Rectal smooth muscle tissue (tissue), 1 donor: ENCODE results near the gene RBM15B.
"Not testable (repeated sequence)": the region's sequence is repeated elsewhere in the genome, so short reads cannot be mapped to it uniquely, and the experiment has no call there.

ENCODE experiments used
- H3K27ac ChIP-seq: one replicate; pipeline ENCODE4 v1.7.0; 2013; ENCODE audit warnings: low read depth, low read length, inconsistent platforms
- H3K27me3 ChIP-seq: one replicate; pipeline ENCODE4 v1.7.0; 2013; ENCODE audit warnings: low read length; ENCODE audit not compliant: control insufficient read depth, insufficient read depth
- H3K36me3 ChIP-seq: one replicate; pipeline ENCODE4 v1.7.0; 2013; ENCODE audit warnings: low read length; ENCODE audit not compliant: control insufficient read depth, insufficient read depth
- H3K4me1 ChIP-seq: one replicate; pipeline ENCODE4 v1.7.0; 2013; ENCODE audit warnings: low read length; ENCODE audit not compliant: control insufficient read depth, insufficient read depth
- H3K4me3 ChIP-seq: one replicate; pipeline ENCODE4 v1.7.0; 2013; ENCODE audit warnings: low read length
- H3K9ac ChIP-seq: one replicate; pipeline ENCODE4 v1.7.0; 2013; ENCODE audit warnings: low read length

RBM15B gene

DNA sequence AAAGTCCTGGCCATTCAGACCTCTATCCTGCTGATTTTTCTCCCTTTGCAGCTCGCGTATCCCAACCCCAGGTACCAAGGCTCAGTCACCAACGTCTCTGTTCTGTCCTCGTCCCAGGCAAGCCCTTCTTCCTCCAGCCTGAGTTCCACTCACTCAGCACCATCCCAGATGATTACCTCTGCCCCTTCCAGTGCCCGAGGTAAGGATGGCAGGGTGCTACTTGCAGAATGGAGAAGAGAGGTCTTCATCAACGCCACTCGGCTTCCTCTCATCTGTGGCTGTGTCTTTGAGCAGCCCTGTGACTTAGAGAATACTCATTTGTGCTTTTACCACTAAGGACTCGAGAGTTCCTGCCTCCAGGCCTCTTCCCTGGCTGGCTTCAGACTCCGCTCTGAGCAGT lies 28.6 kb upstream of the RBM15B start:
- Histone ChIP-seq H3K36me3 (no peaks in the 10 kb centered on the region), H3K9ac (no peak overlapping the region), H3K27me3 (no peaks in the 10 kb centered on the region), H3K4me1 (no peaks in the 10 kb centered on the region), H3K4me3 (no peak overlapping the region), H3K27ac (no peak overlapping the region)

DNA sequence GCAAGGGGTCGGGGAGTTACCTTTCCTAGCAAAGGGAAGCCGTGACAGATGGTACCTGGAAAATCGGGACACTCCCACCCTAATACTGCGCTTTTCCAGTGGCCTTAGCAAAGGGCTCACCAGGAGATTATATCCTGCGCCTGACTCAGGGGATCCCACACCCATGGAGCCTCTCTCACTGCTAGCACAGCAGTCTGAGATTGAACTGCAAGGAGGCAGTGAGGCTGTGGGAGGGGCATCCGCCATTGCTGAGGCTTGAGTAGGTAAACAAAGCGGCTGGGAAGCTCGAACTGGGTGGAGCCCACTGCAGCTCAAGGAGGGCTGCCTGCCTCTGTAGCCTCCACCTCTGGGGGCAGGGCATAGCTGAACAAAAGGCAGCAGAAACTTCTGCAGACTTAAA lies 22.8 kb upstream of the RBM15B start:
- not testable (repeated sequence) for H3K9ac ChIP-seq, H3K27me3 ChIP-seq, H3K36me3 ChIP-seq, H3K4me1 ChIP-seq, H3K27ac ChIP-seq, H3K4me3 ChIP-seq

DNA sequence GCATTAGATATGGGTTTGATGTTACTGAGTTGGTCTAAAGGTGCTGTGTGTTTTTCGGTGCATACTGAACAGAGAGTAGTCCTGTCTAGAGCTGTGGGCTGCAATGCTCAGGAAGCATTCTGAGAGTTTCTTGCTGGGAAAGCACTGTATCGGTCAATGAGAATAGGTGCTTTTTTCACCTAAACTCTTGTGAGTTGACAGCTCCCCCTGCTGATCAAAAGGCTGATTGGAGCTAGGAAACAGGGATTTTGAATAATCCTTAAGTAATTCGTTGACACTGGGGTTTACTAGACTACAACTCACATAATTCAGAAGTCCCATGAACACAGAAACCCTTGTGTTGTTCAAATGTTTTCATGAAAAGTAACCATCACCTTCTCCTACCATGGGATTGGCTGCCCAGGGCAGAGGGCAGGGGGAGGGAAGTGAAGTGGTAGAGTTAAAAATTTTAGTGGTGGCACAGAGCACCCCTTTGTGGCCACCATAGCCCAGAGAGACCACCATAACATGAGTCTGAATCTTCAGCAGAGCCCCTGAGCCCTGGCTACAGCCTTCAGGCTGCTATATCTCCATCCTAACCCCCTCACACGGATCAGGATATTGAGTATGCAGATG lies 19.0 kb upstream of the RBM15B start:
- Histone ChIP-seq H3K9ac (no peak overlapping the region), H3K4me3 (no peak overlapping the region), H3K27me3 (no peaks in the 10 kb centered on the region), H3K27ac (no peak overlapping the region), H3K36me3 (no peaks in the 10 kb centered on the region), H3K4me1 (no peaks in the 10 kb centered on the region)

DNA sequence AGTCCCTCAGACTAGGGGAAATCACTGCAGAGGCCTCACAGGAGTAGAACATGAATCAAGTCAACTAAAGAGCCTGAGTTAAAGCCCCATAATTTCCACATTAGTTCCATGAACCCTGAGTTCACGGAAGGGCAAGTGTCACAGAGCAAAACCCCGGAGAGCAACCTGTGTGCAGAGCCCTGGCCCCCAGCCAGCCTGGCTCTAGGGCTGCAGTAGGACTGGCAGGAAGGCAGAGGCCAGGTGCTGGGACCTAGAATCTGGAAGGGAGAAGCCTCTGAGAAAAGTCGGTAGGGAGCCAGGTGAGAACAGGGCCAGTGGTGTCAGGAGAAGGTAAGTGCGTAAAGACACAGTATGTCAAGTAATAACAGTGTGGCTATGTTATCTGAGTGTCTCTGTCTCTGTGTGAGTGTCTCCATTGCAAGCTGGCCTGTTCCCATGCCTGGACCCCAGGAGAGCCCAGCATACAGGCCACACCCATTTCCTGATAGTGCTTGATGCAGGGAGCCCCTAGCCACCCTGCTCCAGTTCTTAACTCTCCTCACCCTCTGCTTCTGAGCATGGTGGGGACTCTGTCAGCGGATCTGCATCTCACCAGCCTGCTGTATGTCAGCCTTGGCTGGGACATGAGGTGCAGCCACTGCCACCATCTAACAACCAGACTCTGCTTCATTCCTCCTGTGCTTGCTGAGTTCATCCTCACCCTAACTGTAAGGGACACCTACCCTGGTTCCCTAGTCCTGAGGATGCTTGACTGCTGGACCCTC lies 17.2 kb upstream of the RBM15B start:
- H3K27ac ChIP-seq: no peak overlapping the region

DNA sequence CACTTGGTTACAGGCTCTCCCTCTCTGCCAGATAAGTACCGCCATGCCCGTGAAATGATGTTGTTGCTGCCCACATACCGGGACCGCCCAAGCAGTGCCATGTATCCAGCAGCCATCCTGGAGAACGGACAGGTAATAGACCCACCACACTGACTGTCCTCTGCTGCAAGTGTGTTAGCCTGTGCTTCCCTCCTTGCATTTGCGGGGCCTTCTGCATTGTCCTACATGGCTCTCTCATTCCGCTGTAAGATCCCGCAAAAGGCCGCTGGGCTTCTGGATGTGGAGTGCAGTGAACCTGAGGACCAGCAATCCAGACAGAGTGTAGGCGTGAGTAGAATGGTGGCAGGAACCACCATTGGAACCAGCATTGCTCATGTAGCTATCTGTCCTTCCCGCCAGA lies 16.6 kb upstream of the RBM15B start:
- Histone ChIP-seq H3K4me3 (no peak overlapping the region), H3K27me3 (no peaks in the 10 kb centered on the region), H3K27ac (no peak overlapping the region), H3K36me3 (no peaks in the 10 kb centered on the region), H3K4me1 (no peaks in the 10 kb centered on the region), H3K9ac (no peak overlapping the region)

More for the DNA sequence above, 17.2 kb upstream of the RBM15B start:
- Histone ChIP-seq H3K4me3 (no peak overlapping the region), H3K4me1 (no peaks in the 10 kb centered on the region), H3K9ac (no peak overlapping the region), H3K36me3 (no peaks in the 10 kb centered on the region), H3K27me3 (no peaks in the 10 kb centered on the region)

DNA sequence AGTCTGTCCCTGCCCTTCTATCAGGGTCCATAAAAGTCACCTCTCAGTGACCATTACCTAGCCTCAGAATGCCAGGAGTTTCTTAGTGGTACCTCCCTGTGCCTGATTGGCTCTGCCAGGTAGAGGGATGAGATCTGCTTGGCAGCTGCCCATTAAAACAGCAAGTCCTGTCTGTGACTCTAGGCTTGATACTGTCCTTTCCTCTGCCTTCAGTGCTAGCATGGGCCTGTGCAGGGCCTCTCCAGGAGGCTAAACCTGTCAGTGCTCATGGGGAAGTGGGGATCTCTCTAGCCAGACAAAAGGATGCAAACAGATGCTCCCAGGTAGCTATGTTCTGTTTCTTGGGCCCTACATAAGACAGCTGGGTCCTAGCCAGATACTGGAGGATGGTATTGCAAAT lies 15.9 kb upstream of the RBM15B start:
- Histone ChIP-seq H3K27ac (no peak overlapping the region), H3K4me1 (no peaks in the 10 kb centered on the region), H3K9ac (no peak overlapping the region)

DNA sequence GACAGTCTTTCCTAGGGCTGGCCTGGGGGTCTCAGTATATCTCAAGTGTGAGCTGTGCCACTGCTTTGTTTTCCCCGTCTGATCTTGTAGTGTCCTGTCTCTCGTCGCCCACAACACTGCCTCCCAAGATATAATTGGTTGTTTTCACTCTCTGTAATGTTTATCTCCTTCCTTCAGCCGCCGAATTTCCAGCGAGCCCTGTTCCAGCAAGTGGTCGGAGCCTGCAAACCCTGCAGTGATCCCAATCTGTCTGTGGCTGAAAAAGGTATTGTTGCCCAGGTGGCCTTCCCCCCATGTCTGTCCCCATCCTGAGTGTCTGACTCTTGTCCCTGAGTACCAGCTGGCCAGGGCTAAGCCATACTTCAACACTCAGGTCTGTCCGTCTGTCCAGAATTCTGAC lies 15.5 kb upstream of the RBM15B start:
- Histone ChIP-seq H3K9ac (no peak overlapping the region), H3K27me3 (no peaks in the 10 kb centered on the region), H3K27ac (no peak overlapping the region), H3K4me1 (no peaks in the 10 kb centered on the region), H3K36me3 (no peaks in the 10 kb centered on the region), H3K4me3 (no peak overlapping the region)

More for the DNA sequence above, 15.9 kb upstream of the RBM15B start:
- no peak overlapping the region for H3K4me3 ChIP-seq
- no peaks in the 10 kb centered on the region for H3K36me3 ChIP-seq
- no peaks in the 10 kb centered on the region for H3K27me3 ChIP-seq

DNA sequence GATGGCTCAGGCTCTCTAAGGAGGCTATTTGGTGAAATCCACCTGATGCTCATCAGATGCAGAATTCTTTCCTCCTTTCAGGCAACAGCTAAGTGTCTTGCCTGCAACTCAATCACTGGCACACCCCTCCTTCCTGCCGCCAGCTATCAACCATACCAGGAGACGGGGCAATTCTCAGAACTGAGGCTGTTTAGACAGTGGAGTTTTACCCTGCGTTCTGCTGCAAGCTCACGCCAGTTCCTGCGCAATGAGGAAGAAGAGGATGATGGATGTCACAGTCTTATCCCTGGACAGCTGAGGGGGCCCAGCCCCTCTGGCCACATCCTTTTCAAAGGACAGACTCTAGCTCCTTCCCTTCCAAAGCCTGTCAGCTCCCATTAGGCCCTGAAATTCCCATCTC lies 13.0 kb upstream of the RBM15B start:
- Histone ChIP-seq H3K27ac (no peak overlapping the region), H3K4me1 (no peaks in the 10 kb centered on the region), H3K36me3 (no peaks in the 10 kb centered on the region), H3K4me3 (no peak overlapping the region), H3K9ac (no peak overlapping the region), H3K27me3 (no peaks in the 10 kb centered on the region)

DNA sequence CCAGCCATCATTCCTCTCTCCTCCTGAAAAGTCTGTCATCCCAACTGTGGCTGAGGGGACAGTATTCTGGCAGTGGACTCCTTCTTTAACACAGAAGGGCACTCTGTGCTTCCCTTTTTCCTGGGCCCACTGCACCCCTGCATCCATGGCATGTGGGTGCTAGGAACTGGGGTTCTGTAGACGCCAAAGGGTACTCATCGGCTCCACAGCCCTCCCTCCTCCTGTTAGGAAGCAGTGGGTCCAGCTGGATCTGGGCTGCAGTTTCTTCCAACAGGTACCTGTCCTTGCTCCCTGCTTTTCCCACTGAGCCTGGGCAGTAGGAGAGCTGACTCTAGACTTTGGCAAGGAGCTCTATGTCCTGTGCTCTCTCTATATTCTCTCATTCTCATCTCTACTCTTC lies 12.4 kb upstream of the RBM15B start:
- no peaks in the 10 kb centered on the region for H3K36me3 ChIP-seq
- H3K9ac ChIP-seq: no peak overlapping the region
- H3K27ac ChIP-seq: no peak overlapping the region
- no peaks in the 10 kb centered on the region for H3K27me3 ChIP-seq
- no peaks in the 10 kb centered on the region for H3K4me1 ChIP-seq
- no peak overlapping the region for H3K4me3 ChIP-seq

DNA sequence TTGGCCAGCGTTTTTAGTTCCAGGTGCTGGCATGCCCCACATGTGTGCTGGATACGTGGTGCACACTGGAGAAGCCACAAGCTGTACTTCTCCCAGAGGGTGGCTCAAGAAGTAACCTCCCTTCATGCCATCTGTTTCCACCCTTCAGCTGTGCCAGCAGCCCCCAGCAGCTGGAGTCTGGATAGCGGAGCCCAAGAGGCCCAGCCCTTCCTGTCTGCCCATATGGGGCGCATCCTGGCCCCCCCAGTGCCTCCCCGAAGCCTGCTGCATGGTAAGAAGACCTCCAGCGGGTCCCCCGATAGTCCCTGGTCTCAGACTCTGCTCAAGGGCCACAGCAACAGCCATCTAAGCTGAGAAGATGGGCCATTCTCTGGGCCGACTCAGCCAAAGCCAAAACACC lies 11.8 kb upstream of the RBM15B start:
- Histone ChIP-seq H3K4me1 (peaks cover 3% of the 10 kb centered on the region), H3K4me3 (no peak overlapping the region), H3K27ac (no peak overlapping the region), H3K27me3 (no peaks in the 10 kb centered on the region), H3K36me3 (no peaks in the 10 kb centered on the region), H3K9ac (no peak overlapping the region)

DNA sequence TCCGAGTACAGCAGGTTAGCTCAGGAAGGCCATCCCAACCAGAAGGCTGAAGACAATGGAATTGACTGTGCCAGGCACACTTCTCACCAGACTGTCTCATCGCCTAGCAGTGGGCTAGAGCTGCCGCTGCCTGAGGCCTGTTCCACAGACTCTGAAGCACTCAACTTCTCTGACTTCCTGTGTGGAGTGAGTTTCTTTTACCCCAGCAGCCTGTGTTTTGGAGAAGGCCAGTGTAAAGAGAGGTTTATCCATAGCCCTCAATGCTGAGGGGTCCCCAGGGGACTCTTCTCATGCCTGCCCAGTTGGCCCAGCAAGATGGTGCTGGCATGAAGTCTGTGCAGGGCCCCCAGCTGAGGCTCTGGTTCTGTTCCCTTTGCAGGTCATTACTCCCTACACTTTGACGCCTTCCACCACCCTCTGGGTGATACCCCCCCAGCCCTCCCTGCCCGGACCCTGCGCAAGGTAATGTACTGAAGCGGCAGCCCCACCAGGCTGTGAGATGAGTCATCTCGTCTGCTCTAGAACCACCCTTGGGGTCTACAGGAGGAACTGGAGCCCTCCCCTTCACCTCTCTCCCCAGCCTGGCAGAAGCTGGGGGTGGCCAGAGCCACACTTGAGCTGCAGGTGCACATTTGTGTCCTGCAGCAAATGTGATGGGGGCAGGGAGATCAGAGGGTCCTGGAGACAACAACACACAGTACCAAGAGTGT lies 11.2 kb upstream of the RBM15B start:
- no peak overlapping the region for H3K27ac ChIP-seq
- no peaks in the 10 kb centered on the region for H3K36me3 ChIP-seq

DNA sequence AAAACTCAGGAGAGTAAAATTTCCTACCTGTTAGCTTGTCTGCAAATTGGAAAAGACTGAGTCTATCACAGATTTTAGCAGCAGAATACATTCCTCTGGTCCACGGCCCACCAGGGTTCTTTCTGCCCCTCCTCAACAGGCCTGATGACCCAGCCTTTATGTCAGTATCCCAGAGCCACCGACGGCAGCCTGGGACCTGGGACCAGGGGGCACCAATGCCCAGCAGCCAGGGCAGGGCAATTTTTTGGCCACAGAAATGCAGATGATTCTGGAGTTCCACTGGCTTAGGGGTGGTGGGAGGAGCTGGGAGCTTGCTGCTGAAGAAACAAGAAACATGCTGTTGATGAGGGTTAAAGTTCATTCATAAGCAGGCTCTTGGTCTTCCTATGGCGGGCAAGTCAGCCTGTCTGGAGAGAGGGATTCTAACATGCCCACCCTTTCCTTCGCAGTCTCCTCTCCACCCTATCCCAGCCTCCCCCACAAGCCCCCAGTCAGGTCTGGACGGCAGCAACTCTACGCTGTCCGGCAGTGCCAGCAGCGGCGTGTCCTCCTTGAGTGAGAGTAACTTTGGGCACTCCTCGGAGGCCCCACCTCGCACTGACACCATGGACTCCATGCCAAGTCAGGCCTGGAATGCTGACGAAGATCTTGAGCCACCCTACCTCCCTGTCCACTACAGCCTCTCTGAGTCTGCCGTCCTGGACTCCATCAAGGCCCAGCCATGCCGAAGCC lies 10.3 kb upstream of the RBM15B start:
- Histone ChIP-seq H3K9ac (no peak overlapping the region), H3K27me3 (no peaks in the 10 kb centered on the region), H3K36me3 (no peaks in the 10 kb centered on the region), H3K4me1 (peaks cover 6% of the 10 kb centered on the region), H3K4me3 (no peak overlapping the region), H3K27ac (no peak overlapping the region)

More for the DNA sequence above, 11.2 kb upstream of the RBM15B start:
- Histone ChIP-seq H3K4me1 (peaks cover 3% of the 10 kb centered on the region), H3K9ac (no peak overlapping the region), H3K27me3 (no peaks in the 10 kb centered on the region), H3K4me3 (no peak overlapping the region)
